Activated B cell treated with CpG ODN at 0.5 μM for 24 hours (primary cell): ENCODE data around the gene TRIM41. TPM values are rescaled to one million over a fixed set of nuclear protein-coding genes. Genes with fewer than 3 reads are reported as not detected.

ENCODE experiments used
- ATAC-seq: fragments of 200-7000 bp; cut with Tn5 transposase; one replicate; pipeline ENCODE4 v1.10.0; 2021; ENCODE audit warnings: low read depth, mild to moderate bottlenecking, moderate library complexity
- CTCF ChIA-PET: fragments of 350-600 bp; sonication (Branson Sonifier 250); formaldehyde crosslinking; loops from one replicate; lab custom pipeline; 2021; ENCODE audit warnings: antibody characterized with exemption; lab: Charles Lee
- POLR2A ChIA-PET: fragments of 350-600 bp; sonication (Branson Sonifier 250); formaldehyde crosslinking; loops from one replicate; lab custom pipeline; 2021; ENCODE audit warnings: antibody characterized with exemption; lab: Charles Lee
- DNase-seq: peaks from one replicate; pipeline ENCODE4 v3.0.0; 2022
- H3K27ac Mint-ChIP-seq: one replicate; pipeline ENCODE4 v1.8.0; 2020; ENCODE audit warnings: mixed read lengths
- H3K27me3 Mint-ChIP-seq: one replicate; pipeline ENCODE4 v1.8.0; 2021; ENCODE audit warnings: mixed read lengths
- H3K36me3 Mint-ChIP-seq: one replicate; pipeline ENCODE4 v1.8.0; 2021; ENCODE audit warnings: low read depth, mixed read lengths
- H3K4me1 Mint-ChIP-seq: one replicate; pipeline ENCODE4 v1.8.0; 2021; ENCODE audit warnings: mixed read lengths
- H3K4me3 Mint-ChIP-seq: one replicate; pipeline ENCODE4 v1.8.0; 2020; ENCODE audit warnings: mild to moderate bottlenecking, mixed read lengths
- H3K9me3 Mint-ChIP-seq: one replicate; pipeline ENCODE4 v1.8.0; 2020; ENCODE audit warnings: mixed read lengths
- CTCF ChIP-seq: fragments of 200-600 bp; IDR thresholded peaks from one replicate; pipeline ENCODE4 v1.8.0; 2022; ENCODE audit warnings: antibody characterized with exemption, mild to moderate bottlenecking
- intact Hi-C: fragments of 100-400 bp; cut with micrococcal nuclease; formaldehyde crosslinking; loops from one replicate; pipeline ENCODE4 v1.15.1; 2024
- total RNA-seq: library from RNA; stranded (reverse); gene quantifications from 2 replicates; pipeline ENCODE4 v1.2.3, GENCODE V29; 2022

The TRIM41 gene
- total RNA-seq, 1 donor from 2014 or later, result 39.6 TPM

DNA sequence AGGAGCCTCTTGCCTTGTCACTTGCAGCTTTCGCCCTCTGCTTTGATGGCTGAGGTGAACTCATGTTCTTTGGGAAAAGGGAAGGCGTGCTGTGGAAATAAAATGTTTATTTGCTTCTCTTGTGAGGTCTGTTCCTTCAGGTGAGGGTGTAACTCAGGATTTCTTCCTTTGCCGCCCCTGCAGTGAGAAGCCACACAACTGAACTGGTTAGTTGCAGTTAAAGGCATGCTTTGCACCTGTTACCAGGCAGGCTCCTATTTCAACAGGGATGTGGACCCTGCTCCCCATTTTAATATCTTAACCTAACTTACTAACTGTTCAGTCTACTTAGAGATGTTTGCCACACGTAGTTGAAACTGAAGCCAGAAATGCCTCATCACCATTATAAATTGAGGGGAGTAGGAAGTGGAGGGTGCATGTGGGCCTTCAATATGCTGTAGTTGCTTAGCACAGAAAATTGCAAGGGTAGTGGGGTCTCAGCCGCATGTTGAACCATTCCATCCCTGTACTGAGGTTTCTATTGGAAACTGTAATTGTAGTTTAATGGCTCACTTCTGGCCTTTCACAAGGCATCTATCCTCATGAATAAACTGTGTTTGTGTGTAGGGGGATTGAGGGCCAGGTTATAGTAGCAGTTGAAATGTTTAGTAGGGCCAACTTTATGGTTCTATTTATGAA, 12.7 kb downstream of the TRIM41 start:
- ATAC-seq (no peak), DNase-seq (no peak)
- Mint-ChIP-seq H3K4me3 (no peak overlapping the region), H3K9me3 (no peaks in the 10 kb centered on the region), H3K4me1 (peaks cover 9% of the 10 kb centered on the region), H3K36me3 (peaks cover 86% of the 10 kb centered on the region), H3K27me3 (no peaks in the 10 kb centered on the region), H3K27ac (peak overlapping the region; percentile 59)
- TF ChIP-seq CTCF, result no peak
- ChIA-PET POLR2A (interaction anchor here (1.0 to 8.8 kb wide), 5 partner anchors 7 to 25 kb away, joined by 3 to 73 read pairs (median 15); partner anchors contain the start of genes RACK1, TRIM41 and TRIM52), CTCF (no interaction called here)
- intact Hi-C loops, result no loop called here

DNA sequence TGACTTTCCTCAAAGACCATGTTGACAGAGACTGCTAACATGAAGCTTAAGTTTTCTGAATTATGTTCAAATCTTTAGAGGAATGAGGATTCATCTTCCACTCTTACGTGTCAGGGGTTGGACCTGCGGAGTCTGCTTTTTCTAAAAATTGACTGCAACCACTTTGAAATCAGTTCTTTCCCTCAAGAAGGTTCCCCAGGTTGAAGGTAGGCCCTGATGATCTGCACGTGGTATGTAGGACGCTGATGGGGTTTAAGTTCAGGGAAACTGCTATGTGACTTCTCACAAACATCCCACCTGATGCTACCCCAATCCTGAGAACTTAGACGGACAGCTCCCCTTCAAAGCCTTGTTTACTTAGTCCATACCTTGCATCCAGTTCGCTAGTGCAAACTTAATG, 13.4 kb downstream of the TRIM41 start:
- POLR2A ChIA-PET, result interaction anchor here (1.0 to 8.8 kb wide), 3 partner anchors 12 to 48 kb away, joined by 5 to 73 read pairs (median 8); partner anchors contain the start of genes TRIM41 and TRIM52
- H3K4me1 Mint-ChIP-seq, result peaks cover 16% of the 10 kb centered on the region
- ATAC-seq (no peak), DNase-seq (no peak)
- H3K27me3 Mint-ChIP-seq, result no peaks in the 10 kb centered on the region
- TF ChIP-seq CTCF, result no peak
- CTCF ChIA-PET, result interaction anchor here (0.7 kb wide), 1 partner anchor 63 kb away, joined by 3 read pairs; no protein-coding TSS in a partner anchor
- intact Hi-C loops, result no loop called here
- H3K27ac Mint-ChIP-seq, result no peak overlapping the region
- H3K4me3 Mint-ChIP-seq, result no peak overlapping the region
- H3K36me3 Mint-ChIP-seq, result peaks cover 86% of the 10 kb centered on the region
- no peaks in the 10 kb centered on the region for H3K9me3 Mint-ChIP-seq

DNA sequence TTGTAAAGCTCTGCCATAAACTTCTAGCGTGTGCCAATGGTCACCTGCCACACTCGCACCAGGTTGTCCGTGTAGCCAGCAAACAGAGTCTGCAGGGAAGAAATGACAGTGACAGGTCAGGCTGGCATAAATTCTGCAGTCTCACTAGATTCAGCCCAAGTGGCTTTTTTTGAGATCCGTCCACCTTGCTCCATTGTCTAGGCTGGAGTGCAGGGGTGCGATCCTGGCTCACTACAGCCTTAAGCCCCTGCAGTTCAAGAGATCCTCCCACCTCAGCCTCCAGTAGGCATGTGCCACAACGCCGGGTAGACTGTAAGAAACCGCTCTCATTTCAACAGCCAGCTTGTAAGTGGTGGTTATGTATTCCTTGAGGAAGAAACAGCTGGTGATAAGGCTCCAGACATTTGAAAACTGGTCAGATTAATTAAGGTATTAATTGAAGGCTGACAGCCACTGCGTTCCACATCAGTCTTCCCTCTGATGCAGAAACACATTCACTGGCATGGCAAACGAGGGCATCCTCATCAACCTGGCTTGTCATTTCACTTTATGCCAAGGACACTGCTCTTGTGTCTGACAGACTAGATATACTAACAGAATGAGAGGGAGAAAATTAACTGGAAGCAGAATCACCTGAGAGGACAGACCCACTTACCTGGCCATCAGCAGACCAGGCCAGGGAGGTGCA, 14.0 kb downstream of the TRIM41 start:
- no peak overlapping the region for H3K27ac Mint-ChIP-seq

GRCh38 chr5:181237729-181238385, 14.8 kb downstream of the TRIM41 start:
- Mint-ChIP-seq H3K4me1 (peaks cover 30% of the 10 kb centered on the region), H3K27me3 (no peaks in the 10 kb centered on the region), H3K4me3 (no peak overlapping the region), H3K9me3 (no peaks in the 10 kb centered on the region), H3K36me3 (peaks cover 89% of the 10 kb centered on the region), H3K27ac (peak overlapping the region; percentile 57)
- DNase-seq, result no peak
- no peak for ATAC-seq
- CTCF ChIA-PET, result no interaction called here
- POLR2A ChIA-PET, result interaction anchor here (1.2 to 8.8 kb wide), 4 partner anchors 13 to 32 kb away, joined by 6 to 73 read pairs (median 12); partner anchors contain the start of genes TRIM41 and TRIM52
- intact Hi-C loops, result no loop called here
- no peak for TF ChIP-seq CTCF

More for the DNA sequence above, 14.0 kb downstream of the TRIM41 start:
- ChIA-PET POLR2A (interaction anchor here (1.0 to 8.8 kb wide), 4 partner anchors 13 to 48 kb away, joined by 5 to 73 read pairs (median 7); partner anchors contain the start of genes TRIM41 and TRIM52), CTCF (interaction anchor here (0.7 kb wide), 1 partner anchor 64 kb away, joined by 3 read pairs; no protein-coding TSS in a partner anchor)
- H3K4me1 Mint-ChIP-seq, result peaks cover 22% of the 10 kb centered on the region
- H3K36me3 Mint-ChIP-seq, result peaks cover 86% of the 10 kb centered on the region
- no peak for TF ChIP-seq CTCF
- no peak overlapping the region for H3K4me3 Mint-ChIP-seq
- no peaks in the 10 kb centered on the region for H3K27me3 Mint-ChIP-seq
- H3K9me3 Mint-ChIP-seq, result no peaks in the 10 kb centered on the region
- no peak for ATAC-seq
- no peak for DNase-seq
- intact Hi-C loops, result no loop called here
